H1 (cell line): ENCODE measurements around the gene DENND4A. TPM values are rescaled to one million over a fixed set of nuclear protein-coding genes. Genes with fewer than 3 reads are reported as not detected.

ENCODE experiments used
- CTCF ChIA-PET: fragments of 300-600 bp; sonication (Branson Sonifier 250); formaldehyde crosslinking; loops from one replicate; lab custom pipeline; 2021; ENCODE audit not compliant: partially characterized antibody; lab: Charles Lee
- POLR2A ChIA-PET: fragments of 300-600 bp; sonication (Branson Sonifier 250); formaldehyde crosslinking; loops from one replicate; lab custom pipeline; 2021; ENCODE audit warnings: inconsistent platforms; ENCODE audit not compliant: partially characterized antibody; lab: Charles Lee
- DNase-seq, 2 experiments: peaks; one replicate each; pipeline versions ENCODE4 v3.0.0 to v3.0.0-alpha.2; 2010 to 2022; ENCODE audit warnings: low spot score in 2 of 2, low read depth in 1 of 2, mixed read lengths in 1 of 2
- FAIRE-seq: peaks from 2 replicates; lab custom pipeline; 2011; peaks lifted over from hg19 to GRCh38; lab: Jason Lieb, UNC
- H2AFZ ChIP-seq: 2 replicates; pipeline ENCODE4 v1.8.1; 2012; ENCODE audit warnings: low read length, inconsistent platforms
- H2AK5ac ChIP-seq: 2 replicates; pipeline ENCODE4 v1.6.1; 2013; ENCODE audit warnings: low read depth, low read length
- H2BK120ac ChIP-seq: replicated peaks from 2 replicates; pipeline ENCODE3; 2013; ENCODE audit warnings: low read depth, low read length, inconsistent platforms
- H2BK12ac ChIP-seq: 2 replicates; pipeline ENCODE4 v1.6.1; 2013; ENCODE audit warnings: low read depth, low read length
- H2BK15ac ChIP-seq: 2 replicates; pipeline ENCODE4 v1.6.1; 2013; ENCODE audit warnings: low read length
- H2BK20ac ChIP-seq: 2 replicates; pipeline ENCODE4 v1.6.1; 2013; ENCODE audit warnings: low read length
- H2BK5ac ChIP-seq: 2 replicates; pipeline ENCODE4 v1.6.1; 2013; ENCODE audit warnings: low read depth, low read length
- H3K14ac ChIP-seq: 2 replicates; pipeline ENCODE4 v1.6.1; 2013; ENCODE audit warnings: inconsistent platforms; ENCODE audit not compliant: insufficient read length
- H3K18ac ChIP-seq: 2 replicates; pipeline ENCODE4 v1.6.1; 2013; ENCODE audit warnings: low read length; ENCODE audit errors: extremely low read depth
- H3K23ac ChIP-seq: 2 replicates; pipeline ENCODE4 v1.6.1; 2013; ENCODE audit warnings: inconsistent platforms; ENCODE audit not compliant: insufficient read length
- H3K23me2 ChIP-seq: 2 replicates; pipeline ENCODE4 v1.6.1; 2013; ENCODE audit warnings: low read depth, low read length
- H3K27ac ChIP-seq: 2 replicates; pipeline ENCODE4 v1.6.1; 2011; ENCODE audit warnings: low read depth, low read length, inconsistent platforms
- H3K27me3 ChIP-seq, 4 experiments: replicated peaks in 1 of 4; 1 replicate in 1 of 4; 2 replicates in 3 of 4; pipeline versions ENCODE4 v1.6.1 to v1.8.1; 2011 to 2013; ENCODE audit warnings: low read length in 3 of 4, mild to moderate bottlenecking in 3 of 4, inconsistent platforms in 2 of 4, mixed read lengths in 2 of 4, moderate library complexity in 1 of 4; ENCODE audit not compliant: control insufficient read depth in 3 of 4, insufficient read depth in 3 of 4; ENCODE audit errors: extremely low read depth in 1 of 4
- H3K36me3 ChIP-seq, 4 experiments: 2 replicates each; pipeline versions ENCODE4 v1.6.1 to v1.8.1; 2011 to 2013; ENCODE audit warnings: mild to moderate bottlenecking in 4 of 4, low read length in 3 of 4, moderate library complexity in 2 of 4, control low read depth in 1 of 4, inconsistent platforms in 1 of 4; ENCODE audit not compliant: insufficient read depth in 4 of 4, control insufficient read depth in 2 of 4
- H3K4ac ChIP-seq: replicated peaks from 2 replicates; pipeline ENCODE3; 2013; ENCODE audit warnings: low read length, low read depth, mixed read lengths, inconsistent platforms; ENCODE audit not compliant: insufficient read length
- H3K4me1 ChIP-seq, 4 experiments: replicated peaks in 1 of 4; 1 replicate in 1 of 4; 2 replicates in 3 of 4; pipeline versions ENCODE4 v1.6.1 to v1.8.1; 2011 to 2013; ENCODE audit warnings: low read length in 3 of 4, inconsistent platforms in 2 of 4, mixed read lengths in 1 of 4; ENCODE audit not compliant: insufficient read depth in 4 of 4, control insufficient read depth in 3 of 4
- H3K4me2 ChIP-seq, 2 experiments: 2 replicates each; pipeline versions ENCODE4 v1.6.1 to v1.8.1; 2011 to 2013; ENCODE audit warnings: low read depth in 2 of 2, low read length in 2 of 2, control low read depth in 1 of 2, inconsistent platforms in 1 of 2, mild to moderate bottlenecking in 1 of 2; ENCODE audit not compliant: insufficient read depth in 1 of 2
- H3K4me3 ChIP-seq, 4 experiments: fragments of 200-600, 300-600 bp in 1 of 4; sonication (generic), shearing (Covaris generic), sonication (Bioruptor Twin) in 1 of 4; 2 replicates each; pipeline versions ENCODE4 v1.5.1 to v1.8.1; 2011 to 2016; ENCODE audit warnings: low read length in 4 of 4, low read depth in 3 of 4, control low read depth in 2 of 4, inconsistent platforms in 2 of 4, mild to moderate bottlenecking in 2 of 4, mixed read lengths in 1 of 4, moderate library complexity in 1 of 4; ENCODE audit not compliant: insufficient read depth in 2 of 4; ENCODE audit errors: extremely low read depth in 1 of 4
- H3K56ac ChIP-seq: replicated peaks from 2 replicates; pipeline ENCODE3; 2013; ENCODE audit warnings: low read depth, mild to moderate bottlenecking, mixed read lengths, low read length, inconsistent platforms; ENCODE audit not compliant: insufficient read length
- H3K79me1 ChIP-seq: 2 replicates; pipeline ENCODE4 v1.6.1; 2013; ENCODE audit warnings: low read depth, low read length, control low read depth
- H3K79me2 ChIP-seq, 2 experiments: 2 replicates each; pipeline versions ENCODE4 v1.6.1 to v1.8.1; 2012 to 2013; ENCODE audit warnings: low read length in 2 of 2, mild to moderate bottlenecking in 2 of 2, inconsistent platforms in 1 of 2; ENCODE audit not compliant: insufficient read depth in 2 of 2, control insufficient read depth in 1 of 2
- H3K9ac ChIP-seq, 4 experiments: replicated peaks in 1 of 4; 1 replicate in 1 of 4; 2 replicates in 3 of 4; pipeline versions ENCODE4 v1.6.1 to v1.8.1; 2011 to 2013; ENCODE audit warnings: low read depth in 3 of 4, low read length in 3 of 4, control low read depth in 2 of 4, mild to moderate bottlenecking in 2 of 4, moderate library complexity in 2 of 4, inconsistent platforms in 1 of 4; ENCODE audit errors: extremely low read depth in 1 of 4
- H3K9me3 ChIP-seq, 2 experiments: 2 replicates each; pipeline versions ENCODE4 v1.6.1 to v1.8.1; 2012 to 2013; ENCODE audit warnings: mild to moderate bottlenecking in 2 of 2, moderate library complexity in 2 of 2, control low read depth in 1 of 2, inconsistent platforms in 1 of 2, low read depth in 1 of 2, low read length in 1 of 2, mixed read lengths in 1 of 2; ENCODE audit not compliant: insufficient read depth in 2 of 2
- H4K20me1 ChIP-seq, 2 experiments: replicated peaks in 1 of 2; 2 replicates each; pipeline versions ENCODE3 to v1.8.1; 2011 to 2013; ENCODE audit warnings: inconsistent platforms in 2 of 2, low read length in 2 of 2, mild to moderate bottlenecking in 1 of 2; ENCODE audit not compliant: insufficient read depth in 2 of 2, control insufficient read depth in 1 of 2
- H4K5ac ChIP-seq: 2 replicates; pipeline ENCODE4 v1.6.1; 2013; ENCODE audit warnings: low read length, low read depth, mixed read lengths, inconsistent platforms; ENCODE audit not compliant: insufficient read length
- H4K8ac ChIP-seq: 2 replicates; pipeline ENCODE4 v1.8.0; 2013; ENCODE audit warnings: mild to moderate bottlenecking, moderate library complexity, low read length, inconsistent platforms; ENCODE audit not compliant: insufficient read depth; ENCODE audit errors: extremely low read depth
- H4K91ac ChIP-seq: replicated peaks from 2 replicates; pipeline ENCODE3; 2013; ENCODE audit warnings: low read length, mixed read lengths, inconsistent platforms; ENCODE audit not compliant: insufficient read length
- ASH2L ChIP-seq: fragments of 200-600, 300-600 bp; sonication (generic); IDR thresholded peaks from one replicate; pipeline ENCODE4 v1.7.1; 2017; ENCODE audit warnings: low read length
- CEBPB ChIP-seq: IDR thresholded peaks from 2 replicates; pipeline ENCODE4 v1.6.1; 2012; ENCODE audit warnings: low read depth, low read length
- CHD1 ChIP-seq: IDR thresholded peaks from 2 replicates; pipeline ENCODE4 v1.6.1; 2012; ENCODE audit warnings: low read depth, low read length, improper control_type of control experiment
- CHD2 ChIP-seq: IDR thresholded peaks from 2 replicates; pipeline ENCODE4 v1.6.1; 2012; ENCODE audit warnings: low read length, improper control_type of control experiment
- HDAC6 ChIP-seq: IDR thresholded peaks from one replicate; pipeline ENCODE4 v1.7.1; 2012; ENCODE audit warnings: low read depth, mild to moderate bottlenecking, inconsistent platforms, low read length, moderate library complexity
- JUN ChIP-seq: IDR thresholded peaks from 2 replicates; pipeline ENCODE4 v1.6.1; 2011; ENCODE audit warnings: low read depth, mild to moderate bottlenecking, improper control_type of control experiment, low read length
- POU5F1 ChIP-seq: IDR thresholded peaks from 2 replicates; pipeline ENCODE4 v1.6.1; 2011; ENCODE audit warnings: low read depth, mild to moderate bottlenecking, low read length, moderate library complexity
- SIRT6 ChIP-seq: IDR thresholded peaks from one replicate; pipeline ENCODE4 v1.7.1; 2012; ENCODE audit warnings: low read length, inconsistent platforms
- SUZ12 ChIP-seq: fragments of 200-600 bp; sonication (generic); IDR thresholded peaks from 2 replicates; pipeline ENCODE4 v1.6.1; 2012; ENCODE audit warnings: mild to moderate bottlenecking, inconsistent platforms, low read length, moderate library complexity, mixed read lengths
- WGBS, 2 experiments: shearing (Covaris generic) in 1 of 2; methylation state at CpG; one replicate each; pipeline versions ENCODE4 v1.1.6 to v1.1.7; 2013 to 2015; ENCODE audit warnings: low lambda C conversion rate in 2 of 2, mixed read lengths in 2 of 2, inconsistent platforms in 1 of 2, low coverage in 1 of 2, missing lambda C conversion rate in 1 of 2; ENCODE audit not compliant: insufficient replicate concordance in 2 of 2, insufficient coverage in 1 of 2, insufficient read length in 1 of 2; ENCODE audit errors: extremely low coverage in 1 of 2, missing lambda C conversion rate in 1 of 2; 5-methylcytosine and 5-hydroxymethylcytosine counted together
- polyA plus RNA-seq, 7 experiments: library from polyadenylated mRNA; depleted of rRNA in 3 of 7; stranded (reverse) in 5 of 7; unstranded in 2 of 7; fragments of >200 nt in 5 of 7; fragments of 200-250 nt in 2 of 7; gene quantifications; 1 replicate in 5 of 7; 2 replicates in 1 of 7; 4 replicates in 1 of 7; pipeline versions ENCODE4 v1.2.1 to v1.2.3, GENCODE V29; 2011 to 2013; ENCODE audit warnings: missing spikeins in 2 of 7, mixed read lengths in 2 of 7
- total RNA-seq: library from RNA; stranded (reverse); fragmentation: NEBNext Ultra II Directional; extraction: Animal tissue kit (Norgen Biotek cat#: 25700); gene quantifications from 2 replicates; pipeline ENCODE4 v1.2.1, GENCODE V29; 2021
- TF ChIP-seq, protein P1 (sequence below): IDR thresholded peaks from 2 replicates; pipeline ENCODE4 v1.6.1; 2012; ENCODE audit warnings: inconsistent platforms
- TF ChIP-seq, protein P2 (sequence below): IDR thresholded peaks from 2 replicates; pipeline ENCODE4 v1.6.1; 2011; ENCODE audit warnings: low read depth, mild to moderate bottlenecking, low read length; ENCODE audit not compliant: insufficient read depth

Gene DENND4A
- total and polyA plus RNA-seq, 2 of the 8 experiments (the other 6 are each of a cell fraction or from before 2014, with no cell fraction given) = 1.3 to 4.7 TPM

DNA sequence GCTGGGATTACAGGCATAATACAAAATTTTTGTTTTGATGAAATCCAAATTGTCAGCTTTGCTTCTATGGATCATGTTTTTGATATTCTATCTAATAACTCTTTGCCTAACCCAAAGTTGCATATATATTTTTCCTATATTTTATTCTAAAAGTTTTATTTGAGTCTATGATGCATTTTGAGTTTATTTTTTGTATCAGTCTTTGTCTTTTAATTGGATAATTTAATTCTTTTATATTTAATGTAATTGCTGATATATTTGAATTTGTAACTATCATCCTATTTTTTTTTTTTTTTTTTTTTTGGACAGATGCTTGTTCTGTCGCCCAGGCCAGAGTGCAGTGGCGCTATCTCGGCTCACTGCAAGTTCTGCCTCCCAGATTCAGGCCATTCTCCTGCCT lies 19.7 kb upstream of the DENND4A start:
- no peak for TF ChIP-seq CEBPB
- no peak for TF ChIP-seq SIRT6
- TF ChIP-seq HDAC6 = no peak
- no peak for TF ChIP-seq JUN
- no peak for TF ChIP-seq SUZ12
- TF ChIP-seq, protein P1, sequence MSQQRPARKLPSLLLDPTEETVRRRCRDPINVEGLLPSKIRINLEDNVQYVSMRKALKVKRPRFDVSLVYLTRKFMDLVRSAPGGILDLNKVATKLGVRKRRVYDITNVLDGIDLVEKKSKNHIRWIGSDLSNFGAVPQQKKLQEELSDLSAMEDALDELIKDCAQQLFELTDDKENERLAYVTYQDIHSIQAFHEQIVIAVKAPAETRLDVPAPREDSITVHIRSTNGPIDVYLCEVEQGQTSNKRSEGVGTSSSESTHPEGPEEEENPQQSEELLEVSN = no peak
- TF ChIP-seq POU5F1 = no peak
- TF ChIP-seq ASH2L = no peak
- TF ChIP-seq CHD1 = no peak
- TF ChIP-seq, protein P2, sequence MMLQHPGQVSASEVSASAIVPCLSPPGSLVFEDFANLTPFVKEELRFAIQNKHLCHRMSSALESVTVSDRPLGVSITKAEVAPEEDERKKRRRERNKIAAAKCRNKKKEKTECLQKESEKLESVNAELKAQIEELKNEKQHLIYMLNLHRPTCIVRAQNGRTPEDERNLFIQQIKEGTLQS = no peak
- TF ChIP-seq CHD2 = no peak
- Histone ChIP-seq H3K18ac (no peak overlapping the region), H2BK120ac (no peak overlapping the region), H3K4ac (no peak overlapping the region), H2BK15ac (no peak overlapping the region), H3K36me3 (no peaks in the 10 kb centered on the region), H2BK20ac (no peak overlapping the region), H3K56ac (no peak overlapping the region), H3K14ac (no peak overlapping the region), H3K27me3 (no peaks in the 10 kb centered on the region), H3K9ac (no peak overlapping the region), H3K23me2 (no peaks in the 10 kb centered on the region), H4K5ac (no peak overlapping the region), H2BK5ac (no peak overlapping the region), H2AFZ (no peak overlapping the region), H4K8ac (no peak overlapping the region), H3K79me2 (no peaks in the 10 kb centered on the region), H3K4me3 (no peak overlapping the region), H3K79me1 (no peaks in the 10 kb centered on the region), H3K23ac (no peak overlapping the region), H3K4me1 (no peaks in the 10 kb centered on the region), H3K9me3 (peaks cover 0 to 3% of the 10 kb centered on the region in 2 experiments; a peak in 1 of 4 replicates), H2BK12ac (no peak overlapping the region), H4K20me1 (no peaks in the 10 kb centered on the region), H3K27ac (no peak overlapping the region), H3K4me2 (no peak overlapping the region), H2AK5ac (no peak overlapping the region), H4K91ac (no peak overlapping the region)
- POLR2A ChIA-PET = no interaction called here
- CTCF ChIA-PET = interaction anchor here (0.7 to 1.5 kb wide), 3 partner anchors 12 to 665 kb away, joined by 3 to 5 read pairs (median 3); no protein-coding TSS in a partner anchor
- FAIRE-seq = no peak
- 100% methylated on average over 2 of the region's 3 CpGs; no CpG with 5 or more reads in 1 of the 2 experiments for WGBS, 2 experiments
- DNase-seq = no peak
